NOMO-1 (cell line): ENCODE data around the gene SLC22A23.
A peak's percentile ranks its signal among the peaks of the same experiment; 100 is the strongest.
"Not testable (repeated sequence)": the region's sequence is repeated elsewhere in the genome, so short reads cannot be mapped to it uniquely, and the experiment has no call there.

Experiments
- DNase-seq, 2 experiments: peaks; one replicate each; lab custom pipeline; 2025; ENCODE audit not compliant: unreplicated experiment in 2 of 2; lab: John Stamatoyannopoulos, UW

SLC22A23 gene

GRCh38 chr6:3389390-3390167 lies 67.3 kb downstream of the SLC22A23 start:
- DNase-seq: no peak

- DNase-seq: no peak
Measured at GRCh38 chr6:3388786-3389185, 68.1 kb downstream of the SLC22A23 start.

- DNase-seq: no peak
Measured at GRCh38 chr6:3386374-3386857, 70.4 kb downstream of the SLC22A23 start.

- no peak for DNase-seq
Measured at GRCh38 chr6:3385660-3386151, 71.1 kb downstream of the SLC22A23 start.

- not testable (repeated sequence) for DNase-seq
Measured at GRCh38 chr6:3385181-3385580, 71.7 kb downstream of the SLC22A23 start.

GRCh38 chr6:3384241-3385143 lies 72.4 kb downstream of the SLC22A23 start:
- no peak for DNase-seq

- peak in 1 of 2 experiments; percentile 21 for DNase-seq
Measured at GRCh38 chr6:3383525-3383924, 73.3 kb downstream of the SLC22A23 start.

GRCh38 chr6:3382326-3383279 lies 74.2 kb downstream of the SLC22A23 start:
- no peak for DNase-seq

- DNase-seq: no peak
Measured at GRCh38 chr6:3381233-3381921, 75.5 kb downstream of the SLC22A23 start.

GRCh38 chr6:3380344-3381232 lies 76.3 kb downstream of the SLC22A23 start:
- no peak for DNase-seq

- DNase-seq: no peak
Measured at GRCh38 chr6:3379482-3380060, 77.3 kb downstream of the SLC22A23 start.

GRCh38 chr6:3378808-3379207 lies 78.0 kb downstream of the SLC22A23 start:
- DNase-seq: not testable (repeated sequence)

- peak in 1 of 2 experiments; percentile 43 for DNase-seq
Measured at GRCh38 chr6:3378398-3378782, 78.5 kb downstream of the SLC22A23 start.

GRCh38 chr6:3377536-3378397 lies 79.1 kb downstream of the SLC22A23 start:
- no peak for DNase-seq

- DNase-seq: no peak
Measured at GRCh38 chr6:3376893-3377535, 79.8 kb downstream of the SLC22A23 start.

- no peak for DNase-seq
Measured at GRCh38 chr6:3376064-3376463, 80.8 kb downstream of the SLC22A23 start.
